LNCaP clone FGC (cell line): ENCODE data around the gene SERPIND1.

ENCODE experiments used
- DNase-seq: peaks from one replicate; pipeline ENCODE4 v3.0.0-alpha.2; 2011; ENCODE audit warnings: low read depth
- H3K4me3 ChIP-seq: 2 replicates; pipeline ENCODE4 v1.5.1; 2011; ENCODE audit warnings: mild to moderate bottlenecking, low read depth, low read length, control low read depth
- TF ChIP-seq, protein P1 (sequence below): IDR thresholded peaks from 2 replicates; pipeline ENCODE4 v1.5.1; 2012; ENCODE audit warnings: mild to moderate bottlenecking; ENCODE audit not compliant: control insufficient read depth, insufficient read depth; ENCODE audit errors: extremely low read depth

SERPIND1 gene

DNA sequence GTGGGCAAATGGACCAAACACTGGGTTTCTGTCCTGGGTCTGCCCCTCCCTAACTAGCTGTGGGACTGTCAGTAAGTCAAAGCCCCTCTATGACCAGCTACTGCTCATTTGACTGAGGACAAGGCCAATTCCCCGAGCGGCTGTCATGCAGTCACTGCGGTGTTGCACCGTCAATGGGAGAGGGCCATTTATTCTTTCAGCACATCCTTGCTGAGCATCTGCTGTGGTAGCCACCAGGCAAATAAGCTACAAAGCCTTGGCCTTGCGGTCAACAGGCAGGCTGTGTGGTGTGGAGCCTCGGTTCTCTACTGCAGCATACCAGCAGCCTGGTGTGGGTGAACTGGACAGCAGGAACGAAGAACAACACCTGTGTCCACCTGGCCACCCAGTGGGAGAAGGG lies 25.8 kb upstream of the SERPIND1 start:
- TF ChIP-seq, protein P1, sequence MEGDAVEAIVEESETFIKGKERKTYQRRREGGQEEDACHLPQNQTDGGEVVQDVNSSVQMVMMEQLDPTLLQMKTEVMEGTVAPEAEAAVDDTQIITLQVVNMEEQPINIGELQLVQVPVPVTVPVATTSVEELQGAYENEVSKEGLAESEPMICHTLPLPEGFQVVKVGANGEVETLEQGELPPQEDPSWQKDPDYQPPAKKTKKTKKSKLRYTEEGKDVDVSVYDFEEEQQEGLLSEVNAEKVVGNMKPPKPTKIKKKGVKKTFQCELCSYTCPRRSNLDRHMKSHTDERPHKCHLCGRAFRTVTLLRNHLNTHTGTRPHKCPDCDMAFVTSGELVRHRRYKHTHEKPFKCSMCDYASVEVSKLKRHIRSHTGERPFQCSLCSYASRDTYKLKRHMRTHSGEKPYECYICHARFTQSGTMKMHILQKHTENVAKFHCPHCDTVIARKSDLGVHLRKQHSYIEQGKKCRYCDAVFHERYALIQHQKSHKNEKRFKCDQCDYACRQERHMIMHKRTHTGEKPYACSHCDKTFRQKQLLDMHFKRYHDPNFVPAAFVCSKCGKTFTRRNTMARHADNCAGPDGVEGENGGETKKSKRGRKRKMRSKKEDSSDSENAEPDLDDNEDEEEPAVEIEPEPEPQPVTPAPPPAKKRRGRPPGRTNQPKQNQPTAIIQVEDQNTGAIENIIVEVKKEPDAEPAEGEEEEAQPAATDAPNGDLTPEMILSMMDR = no peak
- no peak for DNase-seq
- H3K4me3 ChIP-seq = no peak overlapping the region

DNA sequence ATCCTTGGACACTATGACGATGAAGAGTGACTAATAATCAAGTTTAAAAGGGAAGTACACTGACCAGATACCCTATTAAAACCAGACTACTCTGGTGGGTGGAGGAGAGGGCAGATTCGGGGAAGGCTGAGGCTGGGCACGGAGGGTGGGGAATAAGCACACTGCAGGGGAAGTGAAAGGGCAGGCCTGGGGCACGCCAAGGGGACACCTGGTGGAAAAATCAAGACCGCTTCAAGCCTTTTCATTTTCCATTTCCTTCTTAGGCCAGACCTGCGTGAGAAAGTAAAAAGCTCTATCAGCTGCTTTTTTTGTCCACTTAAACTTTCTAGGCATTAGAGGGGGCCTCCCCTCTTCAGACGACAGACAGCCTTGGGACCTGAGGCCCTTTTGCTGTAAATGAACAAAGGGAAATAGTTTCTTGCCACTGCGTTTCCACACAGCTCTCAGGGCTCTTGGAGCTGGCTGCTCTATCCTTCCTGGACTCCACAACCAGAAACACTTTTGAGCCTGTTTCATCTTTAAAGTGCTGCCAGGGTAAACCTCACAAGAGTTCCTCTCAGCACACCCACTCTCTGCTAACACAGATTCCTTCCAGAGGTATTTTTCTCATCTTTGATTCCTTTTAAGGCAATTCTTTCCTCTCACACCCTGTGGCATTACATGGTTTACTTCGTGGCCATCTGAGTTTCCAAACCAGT lies 25.0 kb upstream of the SERPIND1 start:
- TF ChIP-seq, protein P1 = no peak
- DNase-seq = no peak

DNA sequence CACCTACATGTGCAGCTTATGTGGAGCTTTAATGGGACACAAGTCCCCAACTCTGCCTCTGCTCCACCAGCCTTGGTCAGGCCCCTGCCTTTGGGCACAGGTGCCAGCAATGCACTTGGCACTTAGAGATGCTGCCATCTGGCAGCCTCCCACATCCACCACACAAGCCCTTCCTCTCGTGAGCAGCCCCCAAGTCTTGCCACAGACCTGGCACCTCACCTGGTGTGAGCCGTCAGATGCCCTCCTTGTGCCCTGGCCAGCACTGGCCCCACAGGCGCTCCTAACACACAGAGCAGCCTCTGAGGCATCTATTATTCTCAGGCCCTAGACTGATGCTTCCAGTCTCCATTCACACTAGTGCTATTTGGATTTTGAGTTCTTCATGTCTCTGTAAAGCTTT lies 24.5 kb upstream of the SERPIND1 start:
- TF ChIP-seq, protein P1 = no peak
- H3K4me3 ChIP-seq = no peak overlapping the region
- DNase-seq = no peak

More for the DNA sequence above, 25.0 kb upstream of the SERPIND1 start:
- H3K4me3 ChIP-seq = no peak overlapping the region

DNA sequence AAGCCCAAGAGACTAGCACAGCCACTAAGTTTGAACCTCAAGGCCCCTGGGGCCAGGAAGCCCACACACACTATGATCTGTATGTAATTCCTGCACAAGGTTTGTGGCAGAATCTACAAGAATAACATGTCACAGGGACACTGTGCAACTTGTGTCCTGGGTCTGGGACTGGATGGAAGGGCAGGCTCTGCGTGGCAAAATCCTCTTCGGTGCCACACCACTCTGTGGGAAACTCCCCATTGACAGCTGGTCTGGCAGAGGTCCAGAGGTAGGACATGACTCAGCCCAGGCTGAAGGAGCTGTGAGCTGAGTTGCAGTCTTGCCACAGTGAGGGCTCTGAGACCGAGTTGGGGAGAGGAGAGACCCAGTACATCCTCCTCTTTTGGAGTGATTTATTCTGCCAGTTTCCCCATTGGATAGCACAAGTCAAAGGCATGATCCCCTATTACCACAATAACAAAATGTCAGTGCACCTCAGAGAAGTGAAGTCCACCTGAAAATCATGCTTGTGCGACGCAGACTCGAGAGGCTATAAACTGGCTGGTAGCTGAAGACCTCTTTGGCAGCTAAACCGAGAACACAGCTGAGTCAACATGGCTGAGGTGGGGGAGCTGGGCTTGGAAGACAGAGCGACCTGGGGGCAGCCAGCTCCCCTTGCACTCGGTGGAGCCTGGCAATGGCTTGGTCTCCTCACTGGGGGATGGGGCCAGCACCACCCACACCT lies 23.3 kb upstream of the SERPIND1 start:
- H3K4me3 ChIP-seq = no peak overlapping the region
- DNase-seq = no peak
- TF ChIP-seq, protein P1 = no peak

DNA sequence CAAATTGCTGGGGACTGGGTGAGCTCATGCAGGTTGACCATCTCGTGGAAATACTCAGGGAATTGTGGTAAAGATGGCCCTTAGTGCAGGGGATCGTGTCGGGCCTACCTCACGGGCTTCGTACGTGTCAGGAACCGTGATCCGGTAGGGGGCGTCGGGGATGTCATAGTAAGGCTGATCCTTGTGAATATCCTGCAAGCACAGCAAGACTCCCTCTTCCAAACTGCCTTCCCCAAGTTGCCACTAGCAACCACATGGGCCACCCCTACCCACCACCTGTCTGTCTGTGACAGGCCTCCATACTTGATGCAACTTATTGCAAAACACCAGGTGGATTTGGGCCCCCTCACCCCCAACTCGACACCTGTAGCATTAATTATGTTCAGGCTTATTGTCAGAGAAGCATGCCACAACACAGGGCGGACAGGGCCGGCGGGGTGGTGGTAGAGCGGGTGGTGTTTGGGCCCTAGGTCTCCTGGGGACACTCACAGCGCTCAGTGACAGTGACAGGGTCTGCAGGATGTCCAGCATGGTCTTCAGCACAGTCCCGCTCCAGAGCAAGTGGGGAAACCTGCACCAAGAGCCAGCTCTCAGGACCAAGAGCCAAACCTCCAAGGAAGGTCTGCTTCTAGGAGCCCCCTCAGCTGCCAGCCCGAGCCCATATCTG lies 22.6 kb upstream of the SERPIND1 start:
- no peak for DNase-seq
- TF ChIP-seq, protein P1 = no peak
- H3K4me3 ChIP-seq = no peak overlapping the region

DNA sequence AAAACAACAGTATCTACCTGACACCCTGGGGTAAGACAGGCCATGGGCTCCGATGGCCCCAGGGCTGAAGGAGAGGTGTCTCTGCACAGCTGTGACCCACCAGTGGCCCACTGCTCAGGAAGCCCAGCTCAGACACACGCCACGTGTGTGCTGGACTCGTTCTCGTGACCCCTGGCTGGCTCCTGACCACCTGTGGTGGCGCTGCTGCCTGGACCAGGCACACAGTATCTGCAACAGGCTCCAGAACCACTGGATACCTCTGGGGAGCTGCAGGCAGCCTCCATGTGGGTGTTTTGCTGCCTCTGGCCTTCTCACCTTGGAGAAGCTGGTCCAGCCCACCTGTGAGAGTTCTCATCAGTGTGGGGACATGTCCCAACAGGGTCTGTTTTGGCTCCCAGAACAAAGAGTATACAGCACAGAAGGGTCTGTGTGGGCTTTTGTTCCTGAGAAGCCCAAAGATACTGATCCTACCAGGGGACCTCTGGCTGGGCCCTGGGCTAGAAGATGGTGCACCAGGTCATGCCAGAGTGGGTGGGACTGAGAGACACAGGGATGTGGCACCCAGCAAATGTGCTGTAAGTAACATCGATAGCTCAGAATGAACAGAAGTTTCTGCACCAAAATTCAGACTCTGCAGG lies 21.7 kb upstream of the SERPIND1 start:
- no peak overlapping the region for H3K4me3 ChIP-seq
- DNase-seq = no peak
- TF ChIP-seq, protein P1 = no peak
